Measurements from ENCODE around the gene IL1RAPL2. TPM values are rescaled to one million over a fixed set of nuclear protein-coding genes. Genes with fewer than 3 reads are reported as not detected.

IL1RAPL2 gene
- total and polyA plus RNA-seq, 4 donors, result 2.0 TPM; not detected in 3

DNA sequence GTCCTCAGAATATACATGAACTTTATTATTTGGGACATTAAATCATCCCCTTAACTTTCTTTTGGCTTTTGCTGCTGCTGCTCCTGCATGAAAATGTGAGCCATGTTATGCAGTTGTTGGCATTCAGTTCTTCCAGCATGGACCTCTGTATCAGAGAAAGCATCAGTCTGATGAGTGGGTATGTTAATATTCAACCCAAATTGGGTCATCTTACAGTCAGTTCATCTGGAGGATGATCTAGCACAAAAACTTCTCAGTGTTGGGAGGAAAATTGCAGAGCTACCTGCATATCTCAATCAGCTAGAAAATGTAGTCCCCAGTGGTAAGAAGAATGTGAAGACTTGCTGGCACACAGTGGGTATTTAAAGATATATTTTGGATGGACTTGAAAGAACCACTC, 96.7 kb downstream of the IL1RAPL2 start:
- ATAC-seq (ENCODE audit: insufficient read depth, low FRiP score) (no peak), DNase-seq (no peak)
- Histone ChIP-seq H3K27ac (ENCODE audit: low read depth in 1 of 2, low read length in 1 of 2) (no peak overlapping the region), H3K9ac (ENCODE audit: insufficient read depth in 1 of 2, low read length in 2 of 2) (no peak overlapping the region), H3K9me3 (ENCODE audit: control insufficient read depth in 4 of 4, insufficient read depth in 3 of 4, low read length in 3 of 4) (peaks cover 0 to 2% (median 0%) of the 10 kb centered on the region in 4 donors), H3K4me3 (no peak overlapping the region), H3K36me3 (ENCODE audit: control insufficient read depth in 4 of 4, insufficient read depth in 4 of 4, low read length in 4 of 4) (no peaks in the 10 kb centered on the region), H3K4me1 (ENCODE audit: control insufficient read depth in 5 of 5, insufficient read depth in 5 of 5, low read length in 5 of 5) (no peaks in the 10 kb centered on the region), H3K27me3 (ENCODE audit: control insufficient read depth in 3 of 3, insufficient read depth in 3 of 3, low read length in 2 of 3) (peaks cover 0 to 42% (median 0%) of the 10 kb centered on the region in 3 donors)
- no peak for TF ChIP-seq CTCF (IDR thresholded peaks at IDR 0.05; ENCODE audit: control extremely low read depth, extremely low read depth)

GRCh38 chrX:104665691-104666090, 99.7 kb downstream of the IL1RAPL2 start:
- Histone ChIP-seq H3K27ac (ENCODE audit: low read depth in 1 of 2, low read length in 1 of 2) (no peak overlapping the region), H3K4me3 (no peak overlapping the region), H3K9me3 (ENCODE audit: control insufficient read depth in 4 of 4, insufficient read depth in 3 of 4, low read length in 3 of 4) (no peaks in the 10 kb centered on the region), H3K4me1 (ENCODE audit: control insufficient read depth in 5 of 5, insufficient read depth in 5 of 5, low read length in 5 of 5) (no peaks in the 10 kb centered on the region), H3K27me3 (ENCODE audit: control insufficient read depth in 3 of 3, insufficient read depth in 3 of 3, low read length in 2 of 3) (peaks cover 0 to 44% (median 3%) of the 10 kb centered on the region in 3 donors), H3K9ac (ENCODE audit: insufficient read depth in 1 of 2, low read length in 2 of 2) (no peak overlapping the region), H3K36me3 (ENCODE audit: control insufficient read depth in 4 of 4, insufficient read depth in 4 of 4, low read length in 4 of 4) (no peaks in the 10 kb centered on the region)
- ATAC-seq (ENCODE audit: insufficient read depth, low FRiP score) (no peak), DNase-seq (no peak)
- 63 to 74% methylated on average over 1 of the region's 1 CpG for WGBS, 2 donors
- no peak for TF ChIP-seq CTCF (IDR thresholded peaks at IDR 0.05; ENCODE audit: control extremely low read depth, extremely low read depth)

DNA sequence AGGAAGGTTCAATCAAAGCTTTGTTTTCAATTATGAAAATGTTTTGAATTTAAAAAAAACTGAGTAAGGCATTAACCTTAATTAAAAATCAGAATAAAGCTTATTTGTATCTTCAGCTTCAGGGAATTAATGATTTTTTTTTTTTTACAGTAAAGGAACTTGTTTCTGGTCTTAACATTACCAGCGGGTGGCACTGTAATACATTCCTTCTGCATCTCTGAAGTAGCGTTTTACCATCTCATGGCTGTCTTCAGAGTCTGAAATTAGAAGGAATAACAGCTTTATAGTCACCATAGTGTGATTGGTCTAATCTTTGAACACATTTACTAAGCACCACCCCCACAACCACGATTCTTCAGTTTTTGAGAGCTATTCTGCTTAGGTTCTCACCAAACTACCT, 102.6 kb downstream of the IL1RAPL2 start:
- Histone ChIP-seq H3K27ac (ENCODE audit: low read depth in 1 of 2, low read length in 1 of 2) (no peak overlapping the region), H3K4me1 (ENCODE audit: control insufficient read depth in 5 of 5, insufficient read depth in 5 of 5, low read length in 5 of 5) (no peaks in the 10 kb centered on the region), H3K36me3 (ENCODE audit: control insufficient read depth in 4 of 4, insufficient read depth in 4 of 4, low read length in 4 of 4) (no peaks in the 10 kb centered on the region), H3K9ac (ENCODE audit: insufficient read depth in 1 of 2, low read length in 2 of 2) (no peak overlapping the region), H3K9me3 (ENCODE audit: control insufficient read depth in 4 of 4, insufficient read depth in 3 of 4, low read length in 3 of 4) (no peaks in the 10 kb centered on the region), H3K27me3 (ENCODE audit: control insufficient read depth in 3 of 3, insufficient read depth in 3 of 3, low read length in 2 of 3) (peaks cover 0 to 36% (median 3%) of the 10 kb centered on the region in 3 donors), H3K4me3 (no peak overlapping the region)
- DNase-seq (peak in 2 of 3 donors; percentile 3 to 50), ATAC-seq (ENCODE audit: insufficient read depth, low FRiP score) (no peak)
- TF ChIP-seq CTCF (IDR thresholded peaks at IDR 0.05; ENCODE audit: control extremely low read depth, extremely low read depth), result no peak
- WGBS, 2 donors, result 11 to 20% methylated on average over 3 of the region's 3 CpGs

- H3K36me3 ChIP-seq (ENCODE audit: control insufficient read depth in 4 of 4, insufficient read depth in 4 of 4, low read length in 4 of 4), result no peaks in the 10 kb centered on the region
- H3K9ac ChIP-seq (ENCODE audit: insufficient read depth in 1 of 2, low read length in 2 of 2), result no peak overlapping the region
- no peak for ATAC-seq (ENCODE audit: insufficient read depth, low FRiP score)
- no peaks in the 10 kb centered on the region for H3K4me1 ChIP-seq (ENCODE audit: control insufficient read depth in 5 of 5, insufficient read depth in 5 of 5, low read length in 5 of 5)
- no peaks in the 10 kb centered on the region for H3K9me3 ChIP-seq (ENCODE audit: control insufficient read depth in 4 of 4, insufficient read depth in 3 of 4, low read length in 3 of 4)
- no peak overlapping the region for H3K27ac ChIP-seq (ENCODE audit: low read depth in 1 of 2, low read length in 1 of 2)
- no peak for DNase-seq
- H3K27me3 ChIP-seq (ENCODE audit: control insufficient read depth in 3 of 3, insufficient read depth in 3 of 3, low read length in 2 of 3), result peaks cover 0 to 33% (median 3%) of the 10 kb centered on the region in 3 donors
- WGBS, 2 donors, result 50 to 76% methylated on average over 4 of the region's 4 CpGs
- TF ChIP-seq CTCF (IDR thresholded peaks at IDR 0.05; ENCODE audit: control extremely low read depth, extremely low read depth), result no peak
- no peak overlapping the region for H3K4me3 ChIP-seq
Measured at GRCh38 chrX:104669063-104669462, 103.1 kb downstream of the IL1RAPL2 start.

Measured in lung (tissue), 12 donors.